Fibroblast of peridontal ligament (primary cell): ENCODE data around the gene MAGI2.
"Not testable (repeated sequence)": the region's sequence is repeated elsewhere in the genome, so short reads cannot be mapped to it uniquely, and the experiment has no call there.

ENCODE experiments used
- DNase-seq: peaks from one replicate; pipeline ENCODE4 v3.0.0-alpha.2; 2010; ENCODE audit errors: extremely low read depth

Gene MAGI2

GRCh38 chr7:78563191-78563590 lies 890.3 kb downstream of the MAGI2 start:
- no peak for DNase-seq

- DNase-seq, result peak; percentile 19
Observed at GRCh38 chr7:78562191-78562590, 891.3 kb downstream of the MAGI2 start.

- no peak for DNase-seq
Observed at GRCh38 chr7:78558566-78558965, 894.9 kb downstream of the MAGI2 start.

- DNase-seq, result peak; percentile 13
Observed at GRCh38 chr7:78543976-78544375, 909.5 kb downstream of the MAGI2 start.

- DNase-seq, result no peak
Observed at GRCh38 chr7:78542981-78543380, 910.5 kb downstream of the MAGI2 start.

- DNase-seq, result no peak
Observed at GRCh38 chr7:78542541-78542940, 910.9 kb downstream of the MAGI2 start.

DNA sequence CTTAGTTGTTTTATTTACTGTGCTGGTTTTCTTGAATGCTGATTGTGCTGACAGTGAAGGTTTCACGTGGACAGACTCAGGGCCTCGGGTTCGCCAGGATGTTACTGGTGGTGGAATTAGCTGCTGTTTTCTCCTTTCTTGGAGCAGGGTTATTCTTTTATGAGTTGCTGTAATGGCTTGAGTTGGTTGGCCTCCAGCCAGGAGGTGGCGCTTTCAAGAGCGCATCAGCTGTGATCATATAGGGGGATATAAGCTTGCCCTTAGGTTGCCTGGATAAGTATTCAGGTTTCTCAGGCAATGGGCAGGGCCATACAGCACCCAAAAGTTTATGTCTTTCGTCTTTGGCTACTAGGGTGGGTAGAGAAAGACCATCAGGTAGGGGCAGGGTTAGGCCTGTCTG lies 913.6 kb downstream of the MAGI2 start:
- no peak for DNase-seq

DNA sequence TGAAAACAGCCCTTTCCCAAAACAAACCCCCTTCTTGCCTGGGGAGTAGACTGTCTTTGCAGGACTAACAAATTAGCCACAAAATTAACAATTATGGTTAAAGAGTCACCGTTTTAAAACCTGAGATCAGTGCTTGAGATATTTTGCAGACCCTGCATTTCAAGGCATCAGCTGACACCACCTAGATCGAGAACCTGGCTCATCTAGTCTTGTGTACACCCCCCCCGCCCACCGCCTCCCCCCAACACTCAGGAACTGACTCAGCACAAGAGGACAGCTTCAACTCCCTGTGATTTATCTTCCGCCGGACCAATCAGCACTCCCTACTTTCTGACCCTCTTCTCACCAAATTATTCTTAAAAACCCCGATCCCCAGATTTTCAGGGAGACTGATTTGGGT lies 917.8 kb downstream of the MAGI2 start:
- DNase-seq, result no peak

DNA sequence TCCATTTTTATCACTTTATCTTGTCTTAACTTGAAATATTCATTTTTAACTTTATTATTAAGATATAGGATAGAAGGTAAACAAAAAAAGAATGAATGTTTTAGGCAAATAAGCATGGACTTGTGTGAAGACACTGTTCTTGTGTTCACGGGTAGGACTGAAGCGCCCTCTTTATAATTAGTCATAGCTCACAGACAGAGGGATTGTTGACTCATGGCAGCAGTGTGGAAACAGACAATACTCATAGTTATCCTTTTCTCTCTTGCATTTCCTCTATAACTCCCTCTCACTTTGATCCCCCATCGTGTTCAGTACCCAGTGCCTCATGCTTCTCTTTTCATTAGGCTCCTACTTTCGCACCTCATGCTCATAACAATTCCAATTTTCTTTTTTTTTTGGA lies 923.1 kb downstream of the MAGI2 start:
- peak; percentile 47 for DNase-seq

DNA sequence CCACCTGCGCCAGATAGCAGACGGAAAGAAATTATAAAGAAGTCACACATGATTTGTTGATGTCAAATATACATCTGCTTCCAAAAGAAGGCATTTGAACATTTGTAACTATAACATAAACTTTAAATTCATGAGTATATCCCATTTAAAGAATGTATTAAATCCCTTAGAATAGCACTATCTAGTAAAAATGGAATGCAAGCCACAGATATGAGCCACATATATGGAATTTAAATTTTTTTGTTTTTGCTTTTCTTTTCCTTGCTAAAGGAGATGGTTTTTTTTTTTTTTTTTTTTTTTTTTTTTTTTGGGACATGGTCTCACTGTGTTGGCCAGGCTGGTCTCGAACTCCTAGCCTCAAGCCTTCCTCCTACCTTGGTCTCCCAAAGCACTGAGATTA lies 924.1 kb downstream of the MAGI2 start:
- DNase-seq, result peak; percentile 23

DNA sequence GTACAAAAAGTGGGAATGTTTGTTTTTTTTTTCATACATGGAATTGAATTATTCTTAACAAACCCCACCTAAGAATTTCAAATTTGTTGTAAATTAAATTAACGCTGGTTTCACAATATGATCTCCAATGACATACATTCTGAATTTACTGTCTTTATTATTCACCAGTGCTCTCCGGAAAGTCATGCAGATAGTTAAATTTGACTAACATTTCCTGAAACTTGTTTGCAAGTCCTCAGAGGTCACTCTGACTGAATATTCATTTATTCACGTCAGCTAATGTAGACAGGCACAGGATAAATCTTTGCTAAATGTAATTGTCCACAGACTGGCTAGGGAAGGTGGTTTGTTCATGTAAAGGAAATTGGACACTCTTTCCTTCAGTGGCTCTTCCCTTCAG lies 924.5 kb downstream of the MAGI2 start:
- DNase-seq, result no peak

- no peak for DNase-seq
Observed at GRCh38 chr7:78523930-78524329, 929.5 kb downstream of the MAGI2 start.

- no peak for DNase-seq
Observed at GRCh38 chr7:78521961-78522360, 931.5 kb downstream of the MAGI2 start.

DNA sequence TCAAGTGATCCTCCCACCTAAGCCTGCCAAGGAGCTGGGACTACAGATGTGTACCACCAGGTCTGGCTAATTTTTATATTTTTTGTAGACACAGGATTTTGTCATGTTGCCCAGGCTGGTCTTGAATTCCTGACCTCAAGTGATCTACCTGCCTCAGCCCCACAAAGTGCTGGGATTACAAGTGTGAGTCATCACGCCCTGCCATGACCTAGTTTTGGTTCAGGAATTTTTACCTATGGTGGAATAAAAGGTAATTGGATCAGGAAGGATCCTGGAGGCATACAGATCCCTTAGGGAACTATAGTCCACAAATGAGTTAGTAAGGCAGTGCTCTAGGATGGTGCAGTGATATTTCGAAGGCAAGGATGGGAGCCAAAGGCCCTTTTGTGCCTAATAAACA lies 937.0 kb downstream of the MAGI2 start:
- no peak for DNase-seq

DNA sequence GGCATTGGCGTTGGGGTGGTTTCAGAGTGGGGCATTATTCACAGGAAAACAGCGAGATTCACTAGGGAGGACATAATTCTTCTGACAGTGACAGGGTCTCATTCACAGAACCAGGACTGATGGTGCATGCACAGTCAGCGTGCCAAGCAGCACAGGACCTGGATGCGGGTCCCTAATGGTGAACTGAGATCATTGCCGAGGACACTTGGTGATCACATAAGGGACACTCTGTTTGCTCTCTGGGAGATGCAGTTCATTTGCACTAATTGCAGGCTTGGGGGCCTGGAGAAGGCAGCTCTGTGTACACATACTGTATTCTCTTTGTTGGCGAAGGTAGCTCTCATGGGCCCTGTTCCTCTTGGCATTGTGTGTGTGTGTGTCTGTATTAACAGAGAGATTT lies 938.8 kb downstream of the MAGI2 start:
- DNase-seq, result no peak

- DNase-seq, result peak; percentile 77
Observed at GRCh38 chr7:78510580-78511188, 942.8 kb downstream of the MAGI2 start.

DNA sequence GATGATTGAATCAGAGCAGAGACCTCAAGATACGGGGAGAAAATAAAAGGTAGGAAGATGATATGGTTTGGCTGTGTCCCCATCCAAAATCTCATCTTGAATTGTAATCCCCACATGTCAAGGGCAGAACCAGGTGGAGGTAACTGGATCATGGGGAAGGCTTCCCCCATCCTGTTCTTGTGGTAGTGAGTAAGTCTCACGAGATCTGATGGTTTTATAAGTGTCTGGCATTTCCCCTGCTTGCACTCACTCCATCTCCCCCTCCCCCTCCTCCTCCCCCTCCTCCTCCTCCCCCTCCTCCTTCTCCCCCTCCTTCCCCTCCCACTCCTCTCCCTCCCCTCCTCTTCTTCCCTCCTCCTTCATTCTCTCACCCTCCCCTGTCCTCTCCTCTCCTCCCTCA lies 950.2 kb downstream of the MAGI2 start:
- DNase-seq, result not testable (repeated sequence)

DNA sequence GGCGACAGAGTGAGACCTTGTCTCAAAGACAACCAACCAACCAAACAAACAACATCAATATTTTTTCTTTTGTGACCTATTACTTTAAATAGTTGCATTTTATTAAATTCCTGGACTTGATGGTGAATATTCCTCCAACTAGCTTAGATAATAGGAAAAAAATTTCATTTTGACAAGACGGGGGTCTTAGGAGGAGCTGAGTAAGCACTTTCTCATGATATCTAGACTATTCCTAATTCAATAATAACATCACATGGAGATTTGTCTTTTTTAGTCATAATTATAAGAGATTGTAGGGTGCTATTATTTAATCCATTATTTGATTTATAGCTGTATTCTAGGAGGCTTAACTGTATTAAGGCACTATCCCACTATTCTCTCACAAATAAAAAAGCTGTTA lies 952.4 kb downstream of the MAGI2 start:
- no peak for DNase-seq

DNA sequence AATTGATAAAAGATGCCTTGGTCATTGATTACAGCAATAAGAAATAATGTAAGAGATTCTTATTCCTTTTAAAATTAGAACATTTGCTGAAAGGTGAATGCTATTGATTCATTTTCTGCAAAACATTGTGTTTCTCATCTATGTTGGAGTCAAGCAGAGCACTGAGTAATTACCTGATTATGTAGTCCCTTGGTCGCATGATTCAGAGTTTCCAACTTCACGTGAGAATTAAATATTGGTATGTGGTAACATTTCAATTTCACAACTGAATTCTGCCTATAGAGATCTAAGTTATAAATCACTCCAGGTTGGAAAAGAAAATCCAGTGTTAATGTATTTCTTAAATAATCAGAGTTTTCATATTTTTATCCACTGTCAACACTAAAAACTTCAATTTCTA lies 953.5 kb downstream of the MAGI2 start:
- peak; percentile 59 for DNase-seq

DNA sequence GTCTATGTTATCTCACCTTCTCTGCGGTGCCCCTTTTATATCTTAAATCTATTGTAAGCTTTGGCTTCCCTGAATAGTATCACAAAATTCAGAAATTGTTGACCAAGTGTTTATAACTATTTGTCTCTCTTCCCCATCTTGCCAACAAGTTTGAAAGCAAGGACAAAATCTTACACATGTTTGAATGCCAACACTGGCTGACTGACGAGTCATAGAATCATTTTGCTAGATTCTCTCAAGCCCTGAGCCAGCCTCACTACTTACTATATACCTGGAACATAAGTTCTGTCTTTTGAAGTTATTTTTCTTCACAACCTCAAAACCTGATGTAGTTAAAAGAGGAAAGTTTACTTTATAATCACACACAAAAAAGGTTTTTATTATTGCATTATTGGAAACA lies 954.2 kb downstream of the MAGI2 start:
- DNase-seq, result peak; percentile 40

DNA sequence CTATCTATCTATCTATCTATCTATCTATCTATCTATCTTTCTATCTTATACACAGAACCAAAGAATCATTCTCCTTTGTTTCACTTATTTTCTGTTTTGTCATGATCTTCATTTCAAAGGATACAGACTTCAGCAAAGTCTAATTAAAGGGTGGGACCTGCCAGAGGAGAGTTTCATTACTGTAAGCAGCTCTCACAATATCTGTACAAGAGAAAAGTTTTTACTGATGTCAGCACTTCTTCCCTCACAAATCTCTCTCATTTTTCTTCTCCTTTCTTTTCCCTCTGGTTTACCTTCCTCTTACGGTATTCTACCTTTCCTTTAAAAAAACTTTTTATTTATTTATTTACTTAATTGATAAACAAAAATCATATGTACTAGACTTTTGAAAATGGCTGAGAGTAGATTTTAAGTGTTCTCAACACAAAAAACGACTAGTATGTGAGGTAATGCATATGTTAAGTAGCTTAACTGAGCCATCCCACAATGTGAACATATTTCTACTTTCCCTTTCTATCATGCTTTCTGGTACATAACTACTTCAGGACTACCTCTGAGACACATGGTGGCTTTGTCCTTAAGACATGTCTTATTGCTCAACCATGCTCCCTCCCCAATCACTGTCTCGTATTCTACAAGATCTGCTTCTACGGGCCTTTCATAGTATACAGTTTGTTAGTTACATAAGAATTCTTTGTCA lies 955.6 kb downstream of the MAGI2 start:
- no peak for DNase-seq

GRCh38 chr7:78496096-78496630 lies 957.3 kb downstream of the MAGI2 start:
- no peak for DNase-seq

GRCh38 chr7:78493401-78493800 lies 960.1 kb downstream of the MAGI2 start:
- no peak for DNase-seq

- no peak for DNase-seq
Observed at GRCh38 chr7:78492146-78492545, 961.3 kb downstream of the MAGI2 start.
